ENCODE measurements around the gene PHF24. TPM values are rescaled to one million over a fixed set of nuclear protein-coding genes. Genes with fewer than 3 reads are reported as not detected.

PHF24 gene
- total and polyA plus RNA-seq, 2 donors from 2014 or later, result 0.09 to 0.98 TPM

GRCh38 chr9:34994260-34994899 is 36.3 kb downstream of the PHF24 start:
- H3K4me3 ChIP-seq (ENCODE audit: low read length in 3 of 3), result no peak overlapping the region
- TF ChIP-seq CTCF (IDR thresholded peaks at IDR 0.05; ENCODE audit: borderline replicate concordance, extremely low read depth, insufficient read depth), result peak; percentile 52
- H3K4me1 ChIP-seq (ENCODE audit: control insufficient read depth in 2 of 3, insufficient read depth in 2 of 3, low read depth in 1 of 3, low read length in 3 of 3), result peaks cover 0 to 56% (median 45%) of the 10 kb centered on the region in 3 donors
- H3K9ac ChIP-seq (ENCODE audit: low read length in 3 of 3), result peak overlapping the region in 2 of 3 donors; percentile 43 to 60
- DNase-seq (peak in 3 of 5 donors; percentile 41 to 69 (median 52)), FAIRE-seq (no peak)
- intact Hi-C loops (cut with DNase I), result no loop called here
- peak overlapping the region; percentile 77 to 87 for H3K27ac ChIP-seq (ENCODE audit: low read depth in 2 of 2, low read length in 2 of 2)
- H3K36me3 ChIP-seq (ENCODE audit: control insufficient read depth in 2 of 3, insufficient read depth in 3 of 3, low read length in 3 of 3), result peaks cover 0 to 3% (median 0%) of the 10 kb centered on the region in 3 donors
- no peaks in the 10 kb centered on the region for H3K9me3 ChIP-seq (ENCODE audit: control insufficient read depth in 2 of 3, insufficient read depth in 1 of 3, low read length in 3 of 3)
- no peaks in the 10 kb centered on the region for H3K27me3 ChIP-seq (ENCODE audit: control insufficient read depth, insufficient read depth, low read length)

- FAIRE-seq (no peak), DNase-seq (peak in 1 of 5 donors; percentile 16)
- H3K9ac ChIP-seq (ENCODE audit: low read length in 3 of 3), result no peak overlapping the region
- H3K36me3 ChIP-seq (ENCODE audit: control insufficient read depth in 2 of 3, insufficient read depth in 3 of 3, low read length in 3 of 3), result peaks cover 0 to 3% (median 0%) of the 10 kb centered on the region in 3 donors
- TF ChIP-seq CTCF (IDR thresholded peaks at IDR 0.05; ENCODE audit: borderline replicate concordance, extremely low read depth, insufficient read depth), result no peak
- H3K4me1 ChIP-seq (ENCODE audit: control insufficient read depth in 2 of 3, insufficient read depth in 2 of 3, low read depth in 1 of 3, low read length in 3 of 3), result peaks cover 0 to 56% (median 45%) of the 10 kb centered on the region in 3 donors
- H3K9me3 ChIP-seq (ENCODE audit: control insufficient read depth in 2 of 3, insufficient read depth in 1 of 3, low read length in 3 of 3), result no peaks in the 10 kb centered on the region
- peak overlapping the region; percentile 77 to 87 for H3K27ac ChIP-seq (ENCODE audit: low read depth in 2 of 2, low read length in 2 of 2)
- no peak overlapping the region for H3K4me3 ChIP-seq (ENCODE audit: low read length in 3 of 3)
- intact Hi-C loops (cut with DNase I), result no loop called here
- no peaks in the 10 kb centered on the region for H3K27me3 ChIP-seq (ENCODE audit: control insufficient read depth, insufficient read depth, low read length)
Observed at GRCh38 chr9:34994900-34995669, 37.0 kb downstream of the PHF24 start.

- peaks cover 0 to 52% (median 45%) of the 10 kb centered on the region in 3 donors for H3K4me1 ChIP-seq (ENCODE audit: control insufficient read depth in 2 of 3, insufficient read depth in 2 of 3, low read depth in 1 of 3, low read length in 3 of 3)
- H3K9ac ChIP-seq (ENCODE audit: low read length in 3 of 3), result no peak overlapping the region
- intact Hi-C loops (cut with DNase I), result no loop called here
- no peaks in the 10 kb centered on the region for H3K9me3 ChIP-seq (ENCODE audit: control insufficient read depth in 2 of 3, insufficient read depth in 1 of 3, low read length in 3 of 3)
- no peak for FAIRE-seq
- peaks cover 0 to 3% (median 0%) of the 10 kb centered on the region in 3 donors for H3K36me3 ChIP-seq (ENCODE audit: control insufficient read depth in 2 of 3, insufficient read depth in 3 of 3, low read length in 3 of 3)
- no peaks in the 10 kb centered on the region for H3K27me3 ChIP-seq (ENCODE audit: control insufficient read depth, insufficient read depth, low read length)
- TF ChIP-seq CTCF (IDR thresholded peaks at IDR 0.05; ENCODE audit: borderline replicate concordance, extremely low read depth, insufficient read depth), result no peak
- no peak overlapping the region for H3K4me3 ChIP-seq (ENCODE audit: low read length in 3 of 3)
- H3K27ac ChIP-seq (ENCODE audit: low read depth in 2 of 2, low read length in 2 of 2), result peak overlapping the region in 1 of 2 donors; percentile 60
- DNase-seq, result no peak
Observed at GRCh38 chr9:34995670-34996060, 37.6 kb downstream of the PHF24 start.
